Brain microvascular endothelial cell (primary cell): ENCODE results near the gene ZCCHC14.

Experiments used
- DNase-seq: peaks from one replicate; pipeline ENCODE4 v3.0.0-alpha.2; 2020
- H3K27ac ChIP-seq: fragments of 250-450 bp; sonication (Bioruptor Pico); 2 replicates; pipeline ENCODE4 v1.5.1; 2020; ENCODE audit warnings: mild to moderate bottlenecking, moderate library complexity
- H3K27me3 ChIP-seq: fragments of 250-450 bp; sonication (Bioruptor Pico); replicated peaks from 2 replicates; pipeline ENCODE4 v1.5.1; 2020; ENCODE audit warnings: mild to moderate bottlenecking
- H3K36me3 ChIP-seq: fragments of 250-450 bp; sonication (Bioruptor Pico); replicated peaks from 2 replicates; pipeline ENCODE4 v1.5.1; 2020; ENCODE audit warnings: mild to moderate bottlenecking
- H3K4me3 ChIP-seq: 2 replicates; pipeline ENCODE4 v1.5.1; 2011; ENCODE audit warnings: low read depth, mild to moderate bottlenecking, control low read depth, low read length, moderate library complexity
- CTCF ChIP-seq: IDR thresholded peaks from 2 replicates; pipeline ENCODE4 v1.5.1; 2011; ENCODE audit warnings: low read depth, mild to moderate bottlenecking, moderate library complexity, low read length, control low read depth, inconsistent platforms; ENCODE audit errors: missing control alignments
- in situ Hi-C: cut with HindIII; loops from 2 replicates; pipeline ENCODE4 v1.10.0; 2017; ENCODE audit warnings: low sequenced_read_pairs, low pct_ligation_motif_present

ZCCHC14 gene

DNA sequence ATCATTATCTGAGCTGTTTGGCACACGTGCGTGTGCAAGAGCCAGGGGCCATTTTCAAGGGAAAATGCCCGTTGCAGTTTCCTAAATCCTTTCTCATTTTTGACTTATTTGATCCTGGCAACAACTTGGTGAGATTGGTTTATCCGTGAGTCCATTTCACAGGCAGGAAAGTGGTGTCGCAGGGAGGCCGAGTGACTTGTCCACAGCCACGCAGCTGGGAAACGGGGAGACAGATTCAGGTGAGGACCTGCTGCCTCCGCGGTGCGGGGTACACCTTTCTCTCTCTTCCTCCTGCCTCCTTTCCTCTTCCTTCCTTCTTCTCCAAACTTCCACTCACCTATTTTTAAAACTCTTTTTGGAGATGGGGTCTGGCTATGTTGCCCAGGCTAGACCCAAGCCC lies 46.3 kb upstream of the ZCCHC14 start:
- no peaks in the 10 kb centered on the region for H3K27me3 ChIP-seq
- H3K36me3 ChIP-seq: no peaks in the 10 kb centered on the region
- in situ Hi-C loops: no loop called here
- DNase-seq: no peak
- TF ChIP-seq CTCF: no peak
- peak overlapping the region; percentile 48 for H3K27ac ChIP-seq
- no peak overlapping the region for H3K4me3 ChIP-seq

GRCh38 chr16:87538594-87538993 lies 45.8 kb upstream of the ZCCHC14 start:
- no peaks in the 10 kb centered on the region for H3K36me3 ChIP-seq
- no peak for TF ChIP-seq CTCF
- DNase-seq: peak; percentile 57
- H3K4me3 ChIP-seq: no peak overlapping the region
- H3K27ac ChIP-seq: peak overlapping the region; percentile 48
- no peaks in the 10 kb centered on the region for H3K27me3 ChIP-seq
- in situ Hi-C loops: no loop called here

DNA sequence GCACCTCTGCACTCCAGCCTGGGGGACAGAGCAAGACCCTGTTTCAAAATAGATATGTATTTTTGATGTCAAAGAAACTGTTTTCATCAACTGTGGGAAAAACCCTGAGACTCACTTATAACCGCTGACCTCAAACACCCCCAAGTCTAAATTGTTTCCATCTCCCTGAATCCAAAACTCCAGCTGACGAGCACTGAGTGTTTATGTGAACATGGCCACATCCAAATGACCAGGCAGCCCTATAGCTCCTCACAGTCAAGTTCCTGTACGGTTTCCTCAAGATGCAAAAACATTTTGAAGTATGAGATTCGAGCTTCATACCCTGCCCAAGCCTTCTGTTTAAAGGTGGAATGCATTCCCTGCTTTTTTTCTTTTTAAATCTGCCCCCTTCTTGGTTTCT lies 45.3 kb upstream of the ZCCHC14 start:
- no peak for TF ChIP-seq CTCF
- Histone ChIP-seq H3K27me3 (no peaks in the 10 kb centered on the region), H3K27ac (peak overlapping the region; percentile 48), H3K4me3 (no peak overlapping the region), H3K36me3 (no peaks in the 10 kb centered on the region)
- DNase-seq: no peak
- in situ Hi-C loops: no loop called here

DNA sequence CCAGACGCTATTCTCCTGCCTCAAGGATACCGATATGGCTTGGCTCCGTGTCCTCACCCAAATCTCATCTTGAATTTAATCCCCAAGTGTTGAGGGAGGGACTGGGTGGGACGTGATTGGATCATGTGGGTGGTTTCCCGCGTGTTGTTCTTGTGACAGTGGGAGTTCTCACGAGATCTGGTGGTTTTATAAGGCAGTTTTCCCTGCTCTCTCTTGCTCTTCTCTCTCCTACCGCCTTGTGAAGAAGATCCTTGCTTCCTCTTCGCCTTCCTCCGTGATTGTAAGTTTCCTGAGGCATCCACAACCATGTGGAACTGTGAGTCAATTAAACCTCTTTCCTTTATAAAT lies 43.9 kb upstream of the ZCCHC14 start:
- DNase-seq: no peak
- TF ChIP-seq CTCF: no peak
- Histone ChIP-seq H3K27me3 (no peaks in the 10 kb centered on the region), H3K4me3 (no peak overlapping the region), H3K36me3 (no peaks in the 10 kb centered on the region), H3K27ac (no peak overlapping the region)
- in situ Hi-C loops: no loop called here

DNA sequence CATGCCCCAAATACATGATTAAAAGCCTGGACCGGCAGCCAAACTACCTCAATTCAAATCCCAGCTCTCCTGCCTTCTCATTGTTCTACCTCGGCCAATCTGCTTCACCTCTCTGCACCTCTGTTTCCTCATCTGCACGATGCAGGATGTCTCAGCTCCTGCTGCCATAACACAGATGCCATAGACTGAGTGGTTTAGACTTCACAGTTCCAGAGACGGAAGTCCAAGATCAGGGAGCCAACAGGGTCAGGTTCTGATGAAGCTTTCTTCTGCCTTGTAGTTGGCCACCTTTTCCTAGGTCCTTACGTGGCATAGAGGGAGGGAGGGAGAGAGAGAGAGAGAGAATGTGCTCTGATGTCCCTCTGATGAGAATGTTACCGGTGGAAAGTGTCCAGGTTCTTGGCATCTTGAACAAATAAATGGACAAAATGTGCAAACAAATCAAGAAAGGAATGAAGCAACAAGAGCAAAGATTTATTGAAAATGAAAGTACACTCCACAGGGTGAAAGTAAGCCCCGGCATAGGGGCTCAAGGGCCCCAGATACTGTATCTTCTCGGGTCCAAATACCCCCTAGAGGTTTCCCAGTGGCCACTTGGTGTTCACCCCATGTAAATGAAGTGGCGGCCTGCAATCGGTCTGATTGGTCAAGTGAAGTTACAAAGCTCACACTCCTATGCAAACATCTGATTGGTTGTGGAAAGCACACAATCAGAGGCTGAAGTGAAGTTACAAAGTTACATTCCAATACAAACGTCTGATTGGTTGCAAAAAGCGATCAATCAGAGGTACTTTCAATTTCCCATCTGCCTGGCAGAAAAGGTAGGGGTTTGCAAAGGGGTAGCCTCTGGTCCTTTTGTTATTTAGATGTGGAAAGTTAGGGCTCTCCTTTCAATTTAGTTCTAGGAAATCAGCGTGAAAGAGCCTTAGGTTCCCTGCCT lies 43.3 kb upstream of the ZCCHC14 start:
- in situ Hi-C loops: no loop called here
- DNase-seq: no peak
- H3K27ac ChIP-seq: no peak overlapping the region
- no peak for TF ChIP-seq CTCF
- H3K27me3 ChIP-seq: no peaks in the 10 kb centered on the region
- no peaks in the 10 kb centered on the region for H3K36me3 ChIP-seq
- no peak overlapping the region for H3K4me3 ChIP-seq

- H3K27ac ChIP-seq: no peak overlapping the region
- H3K4me3 ChIP-seq: no peak overlapping the region
- in situ Hi-C loops: no loop called here
- no peaks in the 10 kb centered on the region for H3K27me3 ChIP-seq
- no peak for DNase-seq
- no peaks in the 10 kb centered on the region for H3K36me3 ChIP-seq
- no peak for TF ChIP-seq CTCF
These were observed 42.6 kb upstream of the ZCCHC14 start for GRCh38 chr16:87535457-87535854.
